ENCODE data around the gene SEMA6B.

SEMA6B gene

DNA sequence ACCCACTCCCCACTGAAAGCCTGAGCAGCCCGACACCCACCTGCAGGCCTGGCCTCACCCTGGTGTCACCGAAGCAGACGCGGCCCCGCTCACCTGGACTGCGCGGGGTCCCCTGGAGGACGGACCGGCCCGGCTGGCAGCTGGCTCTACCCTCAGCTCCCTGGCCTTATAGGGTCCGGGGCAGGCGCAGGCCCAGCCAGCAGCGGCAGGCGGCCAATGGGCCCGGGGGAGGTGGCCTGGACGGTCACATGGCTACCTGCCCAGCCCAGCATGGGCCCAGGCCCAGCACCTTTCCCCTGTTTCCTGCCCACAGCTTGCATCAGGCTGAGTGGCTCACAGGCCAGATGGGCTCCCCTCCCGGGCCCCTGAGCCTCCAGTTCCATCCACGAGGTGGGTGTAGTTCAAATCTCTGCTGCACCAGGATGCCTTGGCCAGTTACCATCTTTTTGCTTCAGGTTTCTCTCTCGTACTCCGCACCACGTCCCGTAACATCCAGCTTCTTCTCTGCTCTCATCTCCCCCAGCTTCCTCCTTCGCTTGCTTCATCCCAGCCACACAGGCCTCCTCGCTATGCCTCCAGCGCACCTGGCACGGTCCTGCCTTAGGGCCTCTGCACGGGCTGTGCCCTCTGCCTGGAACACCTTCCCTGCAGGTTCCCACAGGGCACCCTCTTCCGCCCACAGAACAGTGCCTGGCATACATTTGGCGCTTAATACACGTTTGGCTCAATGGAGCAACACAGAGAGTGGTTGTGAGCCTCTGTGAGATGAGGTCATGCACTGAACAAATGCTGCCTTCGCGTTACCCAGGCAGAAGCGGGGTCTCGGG is 40.9 kb downstream of the SEMA6B start, which contains the start of gene PLIN4:
TSS of gene PLIN4 (minus strand) at position 142 of the 827 bp plus-strand sequence. CDS start 214 bp downstream, outside the sequence.
- Histone ChIP-seq H3K4me3 (ENCODE audit: low read depth in 1 of 2, low read length in 2 of 2) (peak within 1 kb of the TSS; percentile 39 to 63), H3K9me3 (ENCODE audit: control insufficient read depth in 1 of 2, low read length in 2 of 2) (no peaks in the 10 kb centered on the region), H3K27ac (ENCODE audit: low read length) (peak within 1 kb of the TSS; percentile 72), H3K27me3 (ENCODE audit: low read depth, low read length) (no peaks in the 10 kb centered on the region), H3K4me1 (ENCODE audit: control insufficient read depth in 1 of 2, insufficient read depth in 2 of 2, low read length in 2 of 2) (peaks cover 5 to 31% of the 10 kb centered on the region in 2 donors), H3K36me3 (ENCODE audit: control insufficient read depth in 1 of 2, insufficient read depth in 2 of 2, low read length in 2 of 2) (peaks cover 0 to 3% of the 10 kb centered on the region in 2 donors)

- H3K27ac ChIP-seq (ENCODE audit: low read length): peak overlapping the region; percentile 31
- H3K4me3 ChIP-seq (ENCODE audit: low read depth in 1 of 2, low read length in 2 of 2): peak overlapping the region; percentile 39 to 63
- H3K27me3 ChIP-seq (ENCODE audit: low read depth, low read length): no peaks in the 10 kb centered on the region
Observed at GRCh38 chr19:4517451-4518057, 41.9 kb downstream of the SEMA6B start.

DNA sequence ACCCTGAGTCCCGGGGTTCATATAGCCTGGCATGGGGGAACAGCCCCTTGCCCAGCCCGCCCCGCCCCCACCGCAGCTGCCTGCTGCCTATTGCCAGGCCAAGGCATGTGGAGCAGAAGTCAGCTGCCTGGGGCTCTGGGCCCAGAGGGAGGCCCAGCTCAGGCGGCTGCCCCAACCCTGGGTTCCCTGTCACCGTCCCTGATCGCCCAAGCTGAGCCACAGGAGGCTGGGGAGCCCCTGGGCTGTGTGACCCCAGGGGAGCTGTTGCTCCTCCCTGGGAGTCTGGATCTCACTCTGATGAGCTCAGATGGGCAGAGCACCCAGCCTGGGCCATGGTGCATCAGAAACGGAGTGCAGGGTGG is 42.6 kb downstream of the SEMA6B start:
- no peak overlapping the region for H3K27ac ChIP-seq (ENCODE audit: low read length)
- H3K4me3 ChIP-seq (ENCODE audit: low read depth in 1 of 2, low read length in 2 of 2): peak overlapping the region in 1 of 2 donors; percentile 63
- peaks cover 5 to 27% of the 10 kb centered on the region in 2 donors for H3K4me1 ChIP-seq (ENCODE audit: control insufficient read depth in 1 of 2, insufficient read depth in 2 of 2, low read length in 2 of 2)
- H3K9me3 ChIP-seq (ENCODE audit: control insufficient read depth in 1 of 2, low read length in 2 of 2): no peaks in the 10 kb centered on the region
- peaks cover 0 to 13% of the 10 kb centered on the region in 2 donors for H3K36me3 ChIP-seq (ENCODE audit: control insufficient read depth in 1 of 2, insufficient read depth in 2 of 2, low read length in 2 of 2)
- no peaks in the 10 kb centered on the region for H3K27me3 ChIP-seq (ENCODE audit: low read depth, low read length)

More at GRCh38 chr19:4517451-4518057, 41.9 kb downstream of the SEMA6B start:
- Histone ChIP-seq H3K9me3 (ENCODE audit: control insufficient read depth in 1 of 2, low read length in 2 of 2) (no peaks in the 10 kb centered on the region), H3K4me1 (ENCODE audit: control insufficient read depth in 1 of 2, insufficient read depth in 2 of 2, low read length in 2 of 2) (peaks cover 5 to 27% of the 10 kb centered on the region in 2 donors), H3K36me3 (ENCODE audit: control insufficient read depth in 1 of 2, insufficient read depth in 2 of 2, low read length in 2 of 2) (peaks cover 0 to 9% of the 10 kb centered on the region in 2 donors)

DNA sequence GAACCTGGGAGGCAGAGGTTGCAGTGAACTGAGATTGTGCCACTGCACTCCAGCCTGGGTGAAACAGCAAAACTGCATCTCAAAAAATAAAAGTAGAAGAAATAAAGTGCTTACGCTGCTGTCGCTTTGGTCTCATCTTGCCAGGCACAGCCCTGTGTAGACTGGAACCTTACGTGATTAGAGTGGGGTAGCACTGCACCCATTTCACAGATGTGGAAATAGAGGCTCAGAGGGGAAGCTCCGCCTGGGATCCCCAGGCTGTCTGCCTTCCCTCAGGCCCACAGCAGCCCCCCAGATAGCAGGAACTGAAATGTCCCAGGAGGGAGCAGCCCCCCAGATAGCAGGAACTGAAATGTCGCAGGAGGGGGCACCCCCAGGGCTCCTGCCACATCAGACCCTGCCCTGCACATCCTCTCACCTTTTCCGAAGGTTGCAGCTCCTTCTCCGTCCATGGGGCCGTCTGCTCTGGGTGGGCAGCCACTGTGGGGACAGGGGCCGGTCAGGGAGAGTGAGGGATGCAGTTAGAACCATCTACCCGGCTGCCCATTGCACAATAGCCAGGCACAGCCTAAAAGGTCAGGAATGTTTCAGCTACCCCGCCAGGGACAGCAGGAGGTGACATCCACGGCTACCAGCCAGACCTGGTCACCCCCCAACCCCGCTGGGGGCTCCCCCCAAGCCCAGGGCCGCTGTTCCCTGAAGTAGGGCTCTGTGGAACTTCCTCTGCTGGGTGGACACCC is 43.1 kb downstream of the SEMA6B start:
- no peaks in the 10 kb centered on the region for H3K27me3 ChIP-seq (ENCODE audit: low read depth, low read length)
- H3K27ac ChIP-seq (ENCODE audit: low read length): no peak overlapping the region
- H3K4me1 ChIP-seq (ENCODE audit: control insufficient read depth in 1 of 2, insufficient read depth in 2 of 2, low read length in 2 of 2): peaks cover 5 to 30% of the 10 kb centered on the region in 2 donors
- H3K4me3 ChIP-seq (ENCODE audit: low read depth in 1 of 2, low read length in 2 of 2): peak overlapping the region in 1 of 2 donors; percentile 63
- no peaks in the 10 kb centered on the region for H3K9me3 ChIP-seq (ENCODE audit: control insufficient read depth in 1 of 2, low read length in 2 of 2)
- H3K36me3 ChIP-seq (ENCODE audit: control insufficient read depth in 1 of 2, insufficient read depth in 2 of 2, low read length in 2 of 2): peaks cover 0 to 18% of the 10 kb centered on the region in 2 donors

- Histone ChIP-seq H3K9me3 (ENCODE audit: control insufficient read depth in 1 of 2, low read length in 2 of 2) (no peaks in the 10 kb centered on the region), H3K27ac (ENCODE audit: low read length) (no peak overlapping the region), H3K4me3 (ENCODE audit: low read depth in 1 of 2, low read length in 2 of 2) (no peak overlapping the region), H3K27me3 (ENCODE audit: low read depth, low read length) (no peaks in the 10 kb centered on the region), H3K4me1 (ENCODE audit: control insufficient read depth in 1 of 2, insufficient read depth in 2 of 2, low read length in 2 of 2) (peaks cover 5 to 34% of the 10 kb centered on the region in 2 donors), H3K36me3 (ENCODE audit: control insufficient read depth in 1 of 2, insufficient read depth in 2 of 2, low read length in 2 of 2) (peaks cover 0 to 23% of the 10 kb centered on the region in 2 donors)
Observed at GRCh38 chr19:4515732-4516131, 43.8 kb downstream of the SEMA6B start.

- H3K27me3 ChIP-seq (ENCODE audit: low read depth, low read length): no peaks in the 10 kb centered on the region
- H3K27ac ChIP-seq (ENCODE audit: low read length): no peak overlapping the region
Observed at GRCh38 chr19:4513248-4513647, 46.2 kb downstream of the SEMA6B start.

GRCh38 chr19:4512070-4512469 is 47.4 kb downstream of the SEMA6B start:
- no peak overlapping the region for H3K4me3 ChIP-seq (ENCODE audit: low read depth in 1 of 2, low read length in 2 of 2)
- H3K4me1 ChIP-seq (ENCODE audit: control insufficient read depth in 1 of 2, insufficient read depth in 2 of 2, low read length in 2 of 2): peaks cover 0 to 28% of the 10 kb centered on the region in 2 donors

More at GRCh38 chr19:4513248-4513647, 46.2 kb downstream of the SEMA6B start:
- peaks cover 0 to 27% of the 10 kb centered on the region in 2 donors for H3K36me3 ChIP-seq (ENCODE audit: control insufficient read depth in 1 of 2, insufficient read depth in 2 of 2, low read length in 2 of 2)
- no peak overlapping the region for H3K4me3 ChIP-seq (ENCODE audit: low read depth in 1 of 2, low read length in 2 of 2)
- H3K4me1 ChIP-seq (ENCODE audit: control insufficient read depth in 1 of 2, insufficient read depth in 2 of 2, low read length in 2 of 2): peaks cover 0 to 19% of the 10 kb centered on the region in 2 donors
- no peaks in the 10 kb centered on the region for H3K9me3 ChIP-seq (ENCODE audit: control insufficient read depth in 1 of 2, low read length in 2 of 2)

DNA sequence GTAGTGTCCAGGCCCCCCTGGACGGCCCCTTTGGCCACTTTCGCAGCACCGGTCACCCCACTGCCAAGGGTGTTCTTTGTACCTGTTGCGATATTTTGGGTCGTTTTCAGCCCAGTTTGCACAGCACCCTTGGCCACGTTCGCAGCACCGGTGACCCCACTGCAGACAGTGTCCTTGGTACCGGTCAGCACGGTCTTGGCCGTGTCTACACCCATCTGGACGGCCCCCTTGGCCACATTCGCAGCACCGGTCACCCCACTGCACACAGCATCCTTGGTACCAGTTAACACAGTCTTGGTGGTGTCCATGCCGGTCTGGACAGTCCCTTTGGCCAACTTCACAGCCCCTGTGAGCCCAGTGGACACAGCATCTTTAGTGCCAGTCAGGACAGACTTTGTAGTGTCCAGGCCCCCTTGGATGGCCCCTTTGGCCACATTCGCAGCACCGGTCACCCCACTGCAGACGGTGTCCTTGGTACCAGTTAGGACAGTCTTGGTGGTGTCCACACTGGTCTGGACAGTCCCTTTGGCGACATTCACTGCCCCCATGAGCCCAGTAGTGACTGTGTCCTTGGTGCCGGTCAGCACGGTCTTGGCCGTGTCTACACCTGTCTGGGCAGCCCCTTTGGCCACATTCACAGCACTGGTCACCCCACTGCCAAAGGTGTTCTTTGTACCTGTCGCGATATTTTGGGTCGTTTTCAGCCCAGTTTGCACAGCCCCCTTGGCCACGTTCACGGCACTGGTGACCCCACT is 48.0 kb downstream of the SEMA6B start:
- Histone ChIP-seq H3K27ac (ENCODE audit: low read length) (no peak overlapping the region), H3K27me3 (ENCODE audit: low read depth, low read length) (no peaks in the 10 kb centered on the region), H3K4me3 (ENCODE audit: low read depth in 1 of 2, low read length in 2 of 2) (no peak overlapping the region), H3K9me3 (ENCODE audit: control insufficient read depth in 1 of 2, low read length in 2 of 2) (no peaks in the 10 kb centered on the region), H3K36me3 (ENCODE audit: control insufficient read depth in 1 of 2, insufficient read depth in 2 of 2, low read length in 2 of 2) (peaks cover 0 to 35% of the 10 kb centered on the region in 2 donors), H3K4me1 (ENCODE audit: control insufficient read depth in 1 of 2, insufficient read depth in 2 of 2, low read length in 2 of 2) (peaks cover 0 to 27% of the 10 kb centered on the region in 2 donors)

More at GRCh38 chr19:4512070-4512469, 47.4 kb downstream of the SEMA6B start:
- Histone ChIP-seq H3K27ac (ENCODE audit: low read length) (no peak overlapping the region), H3K36me3 (ENCODE audit: control insufficient read depth in 1 of 2, insufficient read depth in 2 of 2, low read length in 2 of 2) (peaks cover 0 to 31% of the 10 kb centered on the region in 2 donors), H3K9me3 (ENCODE audit: control insufficient read depth in 1 of 2, low read length in 2 of 2) (no peaks in the 10 kb centered on the region), H3K27me3 (ENCODE audit: low read depth, low read length) (no peaks in the 10 kb centered on the region)

GRCh38 chr19:4510435-4511255 is 48.8 kb downstream of the SEMA6B start:
- H3K4me3 ChIP-seq (ENCODE audit: low read depth in 1 of 2, low read length in 2 of 2): no peak overlapping the region
- H3K36me3 ChIP-seq (ENCODE audit: control insufficient read depth in 1 of 2, insufficient read depth in 2 of 2, low read length in 2 of 2): peaks cover 0 to 43% of the 10 kb centered on the region in 2 donors
- no peak overlapping the region for H3K27ac ChIP-seq (ENCODE audit: low read length)
- H3K9me3 ChIP-seq (ENCODE audit: control insufficient read depth in 1 of 2, low read length in 2 of 2): no peaks in the 10 kb centered on the region
- H3K4me1 ChIP-seq (ENCODE audit: control insufficient read depth in 1 of 2, insufficient read depth in 2 of 2, low read length in 2 of 2): peaks cover 0 to 29% of the 10 kb centered on the region in 2 donors
- no peaks in the 10 kb centered on the region for H3K27me3 ChIP-seq (ENCODE audit: low read depth, low read length)

DNA sequence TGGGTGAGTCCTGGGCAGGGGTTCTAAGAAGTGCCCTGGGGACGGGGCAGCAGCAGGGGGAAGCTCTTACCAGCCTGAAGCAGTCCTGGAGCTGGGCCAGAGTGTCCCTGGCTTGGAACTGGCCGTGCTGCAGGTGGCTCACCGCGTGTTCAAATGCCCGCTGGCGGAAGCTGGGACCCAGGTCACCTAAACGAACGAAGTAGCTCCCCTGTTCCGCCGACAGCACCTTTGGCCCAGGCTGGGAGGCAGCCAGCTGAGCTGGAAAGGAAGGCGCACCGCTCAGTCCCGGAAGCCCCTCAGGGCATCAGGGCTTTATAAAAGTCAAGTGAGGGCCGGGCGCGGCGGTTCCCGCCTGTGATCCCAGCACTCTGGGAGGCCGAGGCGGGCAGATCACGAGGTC is 50.8 kb downstream of the SEMA6B start:
- Histone ChIP-seq H3K9me3 (ENCODE audit: control insufficient read depth in 1 of 2, low read length in 2 of 2) (no peaks in the 10 kb centered on the region), H3K27me3 (ENCODE audit: low read depth, low read length) (no peaks in the 10 kb centered on the region), H3K27ac (ENCODE audit: low read length) (no peak overlapping the region), H3K4me3 (ENCODE audit: low read depth in 1 of 2, low read length in 2 of 2) (no peak overlapping the region), H3K4me1 (ENCODE audit: control insufficient read depth in 1 of 2, insufficient read depth in 2 of 2, low read length in 2 of 2) (peaks cover 0 to 45% of the 10 kb centered on the region in 2 donors), H3K36me3 (ENCODE audit: control insufficient read depth in 1 of 2, insufficient read depth in 2 of 2, low read length in 2 of 2) (peaks cover 0 to 61% of the 10 kb centered on the region in 2 donors)

All from muscle layer of duodenum (tissue), 2 donors.